Stomach (tissue), 4 donors: ENCODE measurements around the gene NRP2.
A peak's percentile ranks its signal among the peaks of the same experiment; 100 is the strongest.

ENCODE experiments used
- POLR2A ChIP-seq, 4 donors: fragments of 450-650 bp; IDR thresholded peaks; one replicate each; pipeline ENCODE4 v1.6.1; 2016; ENCODE audit warnings: antibody characterized with exemption in 4 of 4, control low read depth in 2 of 4, mild to moderate bottlenecking in 1 of 4, moderate library complexity in 1 of 4
- POLR2AphosphoS5 ChIP-seq, 3 donors: sonication (generic); formaldehyde crosslinking; IDR thresholded peaks; one replicate each; pipeline ENCODE4 v1.6.1; 2016; ENCODE audit warnings: antibody characterized with exemption in 3 of 3
- TF ChIP-seq, protein P1 (sequence below), 7 experiments: fragments of 450-650 bp in 4 of 7; fragments of 200-600 bp in 3 of 7; sonication (generic) in 3 of 7; IDR thresholded peaks; one replicate each; pipeline ENCODE4 v1.5.1; 2016 to 2019; ENCODE audit warnings: antibody characterized with exemption in 7 of 7, control low read depth in 2 of 7, mild to moderate bottlenecking in 1 of 7

DNA sequence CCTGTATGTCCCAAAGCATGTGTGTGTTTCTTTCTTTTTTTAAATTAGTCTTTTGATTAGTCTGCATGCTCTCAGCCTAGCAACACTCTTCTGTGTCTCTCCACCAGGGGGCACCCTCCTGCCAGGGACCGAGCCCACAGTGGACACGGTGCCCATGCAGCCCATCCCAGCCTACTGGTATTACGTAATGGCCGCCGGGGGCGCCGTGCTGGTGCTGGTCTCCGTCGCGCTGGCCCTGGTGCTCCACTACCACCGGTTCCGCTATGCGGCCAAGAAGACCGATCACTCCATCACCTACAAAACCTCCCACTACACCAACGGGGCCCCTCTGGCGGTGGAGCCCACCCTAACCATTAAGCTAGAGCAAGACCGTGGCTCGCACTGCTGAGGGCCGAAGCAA is 93.8 kb downstream of the NRP2 start:
- no peak for TF ChIP-seq POLR2AphosphoS5 (IDR thresholded peaks at IDR 0.05)
- TF ChIP-seq POLR2A (IDR thresholded peaks at IDR 0.05): no peak
- TF ChIP-seq, protein P1, sequence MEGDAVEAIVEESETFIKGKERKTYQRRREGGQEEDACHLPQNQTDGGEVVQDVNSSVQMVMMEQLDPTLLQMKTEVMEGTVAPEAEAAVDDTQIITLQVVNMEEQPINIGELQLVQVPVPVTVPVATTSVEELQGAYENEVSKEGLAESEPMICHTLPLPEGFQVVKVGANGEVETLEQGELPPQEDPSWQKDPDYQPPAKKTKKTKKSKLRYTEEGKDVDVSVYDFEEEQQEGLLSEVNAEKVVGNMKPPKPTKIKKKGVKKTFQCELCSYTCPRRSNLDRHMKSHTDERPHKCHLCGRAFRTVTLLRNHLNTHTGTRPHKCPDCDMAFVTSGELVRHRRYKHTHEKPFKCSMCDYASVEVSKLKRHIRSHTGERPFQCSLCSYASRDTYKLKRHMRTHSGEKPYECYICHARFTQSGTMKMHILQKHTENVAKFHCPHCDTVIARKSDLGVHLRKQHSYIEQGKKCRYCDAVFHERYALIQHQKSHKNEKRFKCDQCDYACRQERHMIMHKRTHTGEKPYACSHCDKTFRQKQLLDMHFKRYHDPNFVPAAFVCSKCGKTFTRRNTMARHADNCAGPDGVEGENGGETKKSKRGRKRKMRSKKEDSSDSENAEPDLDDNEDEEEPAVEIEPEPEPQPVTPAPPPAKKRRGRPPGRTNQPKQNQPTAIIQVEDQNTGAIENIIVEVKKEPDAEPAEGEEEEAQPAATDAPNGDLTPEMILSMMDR (IDR thresholded peaks at IDR 0.05): peak in 5 of 7 experiments; percentile 30 to 52 (median 46)
